HuH-7.5 (cell line): ENCODE measurements around the gene CD8B.
"Not testable (repeated sequence)": the region's sequence is repeated elsewhere in the genome, so short reads cannot be mapped to it uniquely, and the experiment has no call there.

Experiments used
- DNase-seq: peaks from one replicate; pipeline ENCODE4 v3.0.0; 2011; ENCODE audit warnings: low spot score

Gene CD8B

DNA sequence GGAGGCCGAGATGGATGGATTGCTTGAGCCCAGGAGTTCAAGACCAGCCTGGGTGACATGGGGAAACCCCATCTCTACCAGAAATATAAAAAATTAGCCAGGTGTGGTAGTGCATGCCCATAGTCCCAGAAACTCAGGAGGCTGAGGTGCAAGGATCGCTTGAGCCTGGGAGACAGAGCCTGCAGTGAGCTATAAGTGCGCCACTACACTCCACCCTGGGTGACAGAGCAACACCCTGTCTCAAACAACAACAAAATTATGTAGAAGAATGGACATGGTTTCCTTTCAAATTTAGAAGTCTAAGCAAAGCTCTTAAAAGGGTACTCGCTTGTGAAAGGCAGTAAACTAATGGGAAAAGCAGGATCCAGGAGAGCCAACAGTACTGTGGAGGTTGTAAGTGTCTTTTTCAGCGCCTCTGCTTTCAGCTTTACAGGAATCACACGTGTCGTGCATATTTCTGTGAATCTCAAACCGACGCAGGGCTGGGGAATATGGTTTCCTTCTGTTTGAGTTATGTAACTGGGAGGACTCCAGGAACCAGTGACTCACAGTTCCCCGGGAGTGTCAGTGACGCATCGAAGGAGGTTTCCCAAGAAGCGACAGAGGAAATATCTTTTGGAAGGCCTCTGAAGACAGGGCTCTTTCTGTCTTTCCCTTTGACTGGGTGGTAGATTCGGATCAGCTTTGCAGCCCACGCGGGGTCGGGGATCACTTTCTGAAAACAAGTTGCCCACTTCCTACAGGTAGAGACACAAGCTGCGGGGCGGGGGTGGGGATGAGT lies 24.6 kb downstream of the CD8B start:
- DNase-seq: not testable (repeated sequence)

- DNase-seq: not testable (repeated sequence)
Observed at GRCh38 chr2:86835548-86835889, 26.2 kb downstream of the CD8B start.

DNA sequence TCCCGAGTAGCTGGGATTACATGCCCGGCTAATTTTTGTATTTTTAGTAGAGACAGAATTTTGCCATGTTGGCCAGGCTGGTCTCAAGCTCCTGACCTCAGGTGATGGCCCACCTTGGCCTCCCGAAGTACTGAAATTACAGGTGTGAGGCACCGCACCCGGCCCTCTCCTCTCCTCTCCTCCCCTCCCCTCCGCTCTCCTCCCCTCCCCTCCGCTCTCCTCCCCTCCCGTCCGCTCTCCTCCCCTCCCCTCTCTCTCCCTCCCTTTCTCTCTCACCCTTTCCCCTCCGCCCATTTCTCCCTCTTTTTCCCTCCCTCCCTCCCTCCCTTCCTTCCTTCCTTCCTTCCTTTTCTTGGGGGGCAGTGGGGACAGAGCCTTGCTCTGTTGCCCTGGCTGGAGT lies 28.4 kb downstream of the CD8B start:
- DNase-seq: no peak

DNA sequence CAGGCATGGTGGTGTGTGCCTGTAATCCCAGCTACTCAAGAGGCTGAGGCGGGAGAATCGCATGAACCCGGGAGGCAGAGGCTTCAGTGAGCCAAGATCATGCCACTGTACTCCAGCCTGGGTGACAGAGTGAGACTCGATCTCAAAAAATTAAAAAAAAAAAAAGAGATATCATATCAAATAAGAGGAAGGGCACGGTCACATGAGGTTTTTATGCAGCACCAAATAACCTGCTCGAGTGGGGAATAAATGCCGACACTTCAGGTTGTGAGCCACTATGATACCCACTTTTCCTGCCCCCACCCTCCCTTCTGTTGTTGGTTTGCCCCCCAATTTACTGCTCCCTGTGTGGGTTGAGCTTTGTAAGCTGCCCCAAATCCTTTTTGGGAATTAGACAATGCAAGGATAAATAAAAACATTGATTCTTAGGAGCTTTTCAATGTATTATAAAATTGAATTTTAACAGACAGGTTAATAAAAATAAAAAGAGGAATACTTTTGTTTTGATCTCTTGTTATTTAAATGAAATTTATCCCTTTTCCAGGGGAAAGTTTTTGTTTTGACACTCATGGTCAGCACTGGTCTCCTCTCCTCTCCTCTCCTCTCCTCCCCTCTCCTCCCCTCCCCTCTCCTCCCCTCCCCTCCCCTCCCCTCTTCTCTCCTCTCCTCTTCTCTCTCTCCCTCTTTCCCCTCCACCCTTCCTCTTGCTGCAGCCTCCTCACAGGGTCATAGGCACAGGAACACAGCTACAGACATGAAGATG lies 29.2 kb downstream of the CD8B start:
- no peak for DNase-seq

GRCh38 chr2:86831537-86831936 lies 30.1 kb downstream of the CD8B start:
- DNase-seq: no peak

- no peak for DNase-seq
Observed at GRCh38 chr2:86826951-86827350, 34.7 kb downstream of the CD8B start.

DNA sequence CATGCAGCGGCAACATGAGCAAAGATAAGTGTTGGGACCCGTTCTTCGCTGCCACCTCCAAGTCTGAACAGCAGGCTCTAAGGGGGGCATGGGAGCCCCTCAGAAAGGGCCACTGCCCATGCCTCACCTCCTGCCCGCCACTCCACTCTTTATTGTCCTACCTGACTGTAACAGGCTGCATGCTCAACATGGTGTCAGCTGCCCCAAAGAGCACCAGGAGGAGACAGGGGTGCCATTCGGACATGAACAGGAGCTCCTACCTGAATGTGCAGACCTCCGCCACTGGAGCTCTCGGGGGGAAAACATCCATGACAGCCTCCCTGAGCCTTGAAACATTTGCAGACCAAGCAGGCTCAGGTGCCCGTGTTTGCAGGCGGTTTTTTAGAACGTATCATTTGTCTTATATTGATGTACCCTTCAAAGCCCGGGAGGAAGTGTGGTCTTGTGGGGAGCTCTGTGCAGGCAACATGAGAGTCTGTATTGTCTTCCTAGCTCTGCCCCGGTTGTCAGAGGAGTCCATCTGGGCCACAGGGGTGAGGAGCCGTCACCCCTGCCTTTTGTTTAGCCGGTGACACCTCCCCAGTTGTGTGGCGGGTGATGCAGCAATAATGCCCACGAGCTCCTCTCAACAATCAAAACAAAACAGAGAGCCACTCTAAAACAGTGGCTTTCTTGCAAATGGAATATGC lies 35.8 kb downstream of the CD8B start:
- no peak for DNase-seq

DNA sequence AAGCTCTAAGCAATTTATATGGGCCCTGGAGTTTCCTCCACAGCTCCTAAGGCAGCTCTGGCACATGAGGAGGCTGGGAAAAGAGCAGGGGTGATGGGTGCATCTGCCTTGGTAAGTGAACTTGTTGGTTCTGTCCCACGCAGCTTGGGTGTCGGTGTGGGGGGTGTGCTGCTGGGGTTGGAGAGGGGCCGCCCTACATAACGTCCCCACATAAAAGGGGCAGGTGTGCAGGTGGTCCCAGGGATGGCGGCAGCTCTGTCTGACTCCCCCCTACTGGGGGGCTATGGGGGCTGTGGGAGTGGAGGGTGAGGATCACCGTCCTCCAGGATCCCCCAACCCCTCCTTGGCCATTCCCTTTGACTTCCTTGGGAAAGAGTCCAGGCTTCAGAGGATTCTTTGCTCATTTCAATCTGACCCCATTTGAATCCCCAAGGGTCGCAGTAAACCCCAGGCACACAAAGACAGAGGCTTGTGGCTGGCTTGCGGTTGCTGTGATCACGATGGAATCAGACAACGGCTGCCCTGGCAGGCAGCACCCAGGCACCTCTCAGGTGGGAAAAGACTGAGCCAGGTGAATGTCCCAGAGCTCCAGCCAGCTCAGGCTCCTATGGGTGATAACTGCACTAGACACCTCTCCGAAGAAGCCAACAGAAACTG lies 36.5 kb downstream of the CD8B start:
- DNase-seq: no peak

DNA sequence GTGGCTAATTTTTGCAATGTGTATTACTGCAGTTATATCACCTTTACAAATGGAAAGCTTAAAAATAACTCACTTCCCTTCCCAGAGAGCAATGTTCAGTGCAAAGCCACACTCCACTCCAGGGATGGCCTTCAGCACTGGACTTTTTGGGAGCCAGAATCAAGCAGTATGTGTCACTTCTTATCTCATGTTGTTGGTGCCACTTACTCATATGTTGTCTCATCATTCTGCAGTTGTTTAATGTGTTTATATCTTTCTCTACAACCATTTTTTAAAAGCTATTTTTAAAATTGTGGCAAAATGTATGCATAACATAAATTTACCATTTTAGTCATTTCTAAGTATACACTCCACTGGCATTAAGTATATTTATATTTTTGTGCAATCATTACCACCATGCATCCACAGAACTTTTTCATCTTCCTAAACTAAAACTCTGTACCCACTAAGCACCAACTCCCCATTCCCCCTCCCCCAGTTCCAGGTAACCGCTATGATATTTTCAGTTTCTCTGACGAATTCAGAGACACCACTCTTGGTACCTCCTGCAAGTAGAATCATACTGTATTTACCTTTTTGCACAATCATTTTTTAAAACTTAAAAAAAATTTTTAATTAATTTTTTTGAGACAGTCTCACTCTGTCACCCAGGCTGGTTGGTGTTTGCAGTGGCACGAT lies 38.9 kb downstream of the CD8B start:
- DNase-seq: no peak

GRCh38 chr2:86821842-86822241 lies 39.8 kb downstream of the CD8B start:
- no peak for DNase-seq

GRCh38 chr2:86821306-86821705 lies 40.4 kb downstream of the CD8B start:
- no peak for DNase-seq

DNA sequence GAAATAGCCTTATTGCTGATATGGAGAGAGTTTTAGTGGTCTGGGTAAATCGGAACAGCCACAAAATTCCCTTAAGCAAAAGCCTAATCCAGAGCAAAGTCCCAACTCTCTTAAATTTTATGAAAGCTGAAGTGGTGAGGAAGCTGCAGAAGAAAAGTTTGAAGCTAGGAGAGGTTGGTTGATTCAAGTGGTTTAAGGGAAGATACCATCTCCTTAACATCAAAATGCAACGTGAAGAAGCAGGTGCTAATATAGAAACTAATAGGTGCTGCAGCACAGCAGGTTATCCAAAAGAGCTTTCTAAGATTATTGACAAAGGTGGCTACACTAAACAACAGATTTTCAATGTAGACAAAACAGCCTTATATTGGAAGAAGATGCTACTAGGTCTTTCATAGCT lies 42.7 kb downstream of the CD8B start:
- no peak for DNase-seq

- DNase-seq: no peak
Observed at GRCh38 chr2:86818114-86818801, 43.4 kb downstream of the CD8B start.

DNA sequence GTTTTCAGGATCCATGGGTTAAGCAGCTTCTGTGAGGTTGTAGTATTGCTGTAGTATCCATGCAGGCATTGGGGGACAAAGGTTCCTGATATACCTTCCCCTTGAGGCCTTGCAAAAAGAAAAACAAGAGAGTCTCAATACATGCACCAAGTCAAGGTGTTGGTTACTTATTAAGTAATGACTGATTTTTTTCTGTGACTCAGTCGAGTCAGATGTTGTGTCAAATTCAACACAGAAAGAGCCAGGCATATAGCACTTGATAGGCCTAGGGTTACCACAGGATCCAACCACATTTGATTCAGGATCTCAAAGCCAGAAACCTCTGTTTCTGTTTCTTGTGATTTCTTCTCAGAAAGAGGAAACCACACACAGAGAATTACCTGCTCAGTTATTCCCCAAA lies 46.1 kb downstream of the CD8B start:
- DNase-seq: no peak

DNA sequence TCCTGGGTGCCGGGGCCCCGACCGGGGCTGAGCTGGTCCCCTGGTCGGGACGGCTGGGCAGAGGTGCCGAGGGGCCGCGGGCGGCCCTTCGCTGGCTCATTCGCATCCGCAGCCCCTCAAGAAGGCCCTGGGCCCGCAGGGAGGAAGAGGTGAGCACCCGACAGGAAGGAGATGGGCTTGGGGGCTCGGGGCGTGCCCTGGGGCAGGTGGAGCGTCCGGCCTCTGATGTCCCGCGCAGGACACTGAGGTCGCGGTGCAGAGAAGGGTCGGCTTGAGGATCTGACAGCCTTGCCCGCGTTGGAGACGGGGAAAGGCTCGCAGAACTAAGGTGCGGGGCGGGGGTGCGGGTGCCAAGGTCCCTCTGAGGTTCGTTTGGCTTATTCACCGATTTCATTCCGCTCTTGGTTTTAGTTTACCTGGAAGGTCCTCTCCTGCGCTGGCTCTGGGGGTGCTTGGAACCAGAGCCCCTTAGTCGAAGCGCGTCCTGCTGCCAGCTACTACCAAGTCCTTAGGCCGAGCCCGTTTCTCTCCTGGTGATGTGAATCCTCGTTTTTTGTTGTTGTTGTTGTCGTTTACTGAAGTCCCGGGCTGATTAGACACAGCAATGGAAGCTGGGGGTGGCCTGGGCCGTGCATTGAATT lies 52.1 kb downstream of the CD8B start:
- peak; percentile 47 for DNase-seq

DNA sequence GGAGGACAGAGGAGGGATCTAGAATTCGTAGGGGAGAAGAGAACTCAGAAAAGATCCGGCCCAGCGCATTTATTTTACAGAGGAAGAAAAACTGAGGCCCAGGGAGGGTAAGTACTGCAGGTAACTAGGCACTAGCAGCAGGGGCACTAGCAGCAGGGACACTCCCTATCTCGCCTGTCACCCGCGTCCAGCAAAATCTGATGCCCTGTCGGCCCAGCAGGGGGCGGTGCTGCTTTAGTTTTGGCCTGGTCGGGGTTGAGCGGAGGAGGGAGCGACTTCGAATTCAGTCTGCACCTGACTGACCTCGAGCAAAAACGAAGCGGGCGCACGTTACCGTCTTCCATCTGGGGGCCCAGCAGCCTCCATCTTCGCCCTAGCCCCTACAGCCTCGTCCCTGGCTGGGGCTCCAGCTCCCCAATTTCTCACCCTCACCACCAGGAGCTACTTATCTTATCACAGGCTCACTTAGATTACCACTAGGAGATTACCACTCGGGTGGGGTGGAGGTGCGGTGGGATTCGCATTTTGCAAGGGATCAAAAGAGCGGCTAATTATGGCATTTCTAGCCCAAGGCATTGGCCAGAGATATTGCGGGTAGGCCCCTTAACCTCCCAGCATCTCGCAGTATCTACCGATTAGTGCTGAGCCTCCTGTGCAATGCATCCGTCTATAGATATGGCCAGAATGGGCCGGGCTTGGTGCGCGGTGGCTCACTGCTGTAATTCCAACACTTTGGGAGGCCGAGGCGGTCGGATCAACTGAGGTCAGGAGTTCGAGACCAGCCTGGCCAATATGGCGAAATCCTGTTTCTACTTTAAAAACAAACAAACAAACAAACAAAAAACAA lies 53.1 kb downstream of the CD8B start:
- peak; percentile 97 for DNase-seq

DNA sequence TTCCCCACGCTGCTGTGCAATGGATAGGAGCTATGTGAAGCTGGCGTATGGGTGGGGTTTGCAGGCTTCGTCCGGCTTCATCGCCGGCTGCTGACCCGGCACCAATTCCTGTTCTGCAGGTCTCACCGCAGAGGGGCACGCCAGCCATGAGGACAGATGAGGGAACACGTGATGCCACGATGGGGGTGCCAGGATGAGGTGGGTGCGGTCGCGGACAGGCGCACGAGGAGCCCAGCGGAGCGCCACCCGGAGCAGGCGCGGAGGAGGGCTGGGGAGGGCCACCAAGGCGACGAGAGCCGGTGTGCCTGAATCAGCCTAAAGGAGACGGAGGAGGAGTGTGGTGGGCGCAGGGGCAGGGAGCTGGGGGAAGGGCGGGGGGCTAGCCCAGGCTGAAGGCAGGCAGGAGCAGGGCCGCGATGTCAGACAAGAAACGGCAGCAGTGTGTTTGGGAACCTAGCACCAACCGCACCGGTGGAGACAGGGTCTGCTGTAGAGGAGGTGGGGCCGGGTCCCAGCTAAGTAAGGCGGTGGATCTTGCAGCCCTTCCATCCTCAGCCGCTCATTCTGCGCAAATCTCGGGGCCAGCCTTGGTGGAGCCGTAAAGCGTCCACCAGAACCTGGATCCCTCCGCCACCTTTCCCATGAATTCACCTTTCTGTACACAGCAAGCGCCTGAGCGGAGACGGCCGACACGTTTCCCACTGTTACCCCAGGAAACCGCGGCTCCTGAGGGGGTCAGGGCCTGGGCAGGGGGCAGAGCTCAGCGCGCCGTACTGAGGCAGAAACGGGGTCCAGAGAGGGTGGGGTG lies 54.0 kb downstream of the CD8B start:
- peak; percentile 77 for DNase-seq

DNA sequence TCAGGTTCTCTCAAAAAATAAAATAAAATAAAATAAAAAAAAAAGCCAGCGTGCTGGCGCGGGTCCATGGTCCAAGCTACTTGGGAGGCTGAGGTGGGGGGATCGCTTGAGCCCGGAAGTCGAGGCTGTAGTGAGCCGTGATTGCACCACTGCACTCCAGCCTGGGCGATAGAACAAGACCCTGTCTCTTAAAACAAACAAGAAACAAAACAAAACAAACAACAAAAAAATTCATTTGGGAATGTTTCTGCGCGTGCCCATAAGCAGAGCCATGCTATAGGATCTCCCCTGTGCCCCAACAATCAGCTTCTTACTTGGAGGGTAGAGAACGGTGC lies 54.6 kb downstream of the CD8B start:
- no peak for DNase-seq
